Bronchial epithelial cell (primary cell): Measurements from ENCODE around the gene SMAD4. TPM values are rescaled to one million over a fixed set of nuclear protein-coding genes. Genes with fewer than 3 reads are reported as not detected.

Experiments used
- DNase-seq: peaks from one replicate; pipeline ENCODE4 v3.0.0-alpha.2; 2010; ENCODE audit warnings: low read depth
- FAIRE-seq: peaks from 2 replicates; lab custom pipeline; 2011; peaks lifted over from hg19 to GRCh38; lab: Jason Lieb, UNC
- H3K27me3 ChIP-seq: 2 replicates; pipeline ENCODE4 v1.5.1; 2011; ENCODE audit warnings: low read length; ENCODE audit not compliant: control insufficient read depth, insufficient read depth
- H3K36me3 ChIP-seq: 2 replicates; pipeline ENCODE4 v1.5.1; 2011; ENCODE audit warnings: low read length; ENCODE audit not compliant: control insufficient read depth, insufficient read depth
- H3K4me3 ChIP-seq: 2 replicates; pipeline ENCODE4 v1.5.1; 2011; ENCODE audit warnings: mild to moderate bottlenecking, low read depth, low read length, control low read depth
- CTCF ChIP-seq: IDR thresholded peaks from 2 replicates; pipeline ENCODE4 v1.5.1; 2011; ENCODE audit warnings: mild to moderate bottlenecking, moderate library complexity, low read length, control low read depth, inconsistent platforms; ENCODE audit not compliant: insufficient read depth, severe bottlenecking
- total RNA-seq: library from RNA; depleted of rRNA; stranded (reverse); fragments of >200 nt; gene quantifications from 2 replicates; pipeline ENCODE4 v1.2.1, GENCODE V29; 2014

Gene SMAD4
- total RNA-seq, result 43.7 and 64.5 TPM in 2 replicates

DNA sequence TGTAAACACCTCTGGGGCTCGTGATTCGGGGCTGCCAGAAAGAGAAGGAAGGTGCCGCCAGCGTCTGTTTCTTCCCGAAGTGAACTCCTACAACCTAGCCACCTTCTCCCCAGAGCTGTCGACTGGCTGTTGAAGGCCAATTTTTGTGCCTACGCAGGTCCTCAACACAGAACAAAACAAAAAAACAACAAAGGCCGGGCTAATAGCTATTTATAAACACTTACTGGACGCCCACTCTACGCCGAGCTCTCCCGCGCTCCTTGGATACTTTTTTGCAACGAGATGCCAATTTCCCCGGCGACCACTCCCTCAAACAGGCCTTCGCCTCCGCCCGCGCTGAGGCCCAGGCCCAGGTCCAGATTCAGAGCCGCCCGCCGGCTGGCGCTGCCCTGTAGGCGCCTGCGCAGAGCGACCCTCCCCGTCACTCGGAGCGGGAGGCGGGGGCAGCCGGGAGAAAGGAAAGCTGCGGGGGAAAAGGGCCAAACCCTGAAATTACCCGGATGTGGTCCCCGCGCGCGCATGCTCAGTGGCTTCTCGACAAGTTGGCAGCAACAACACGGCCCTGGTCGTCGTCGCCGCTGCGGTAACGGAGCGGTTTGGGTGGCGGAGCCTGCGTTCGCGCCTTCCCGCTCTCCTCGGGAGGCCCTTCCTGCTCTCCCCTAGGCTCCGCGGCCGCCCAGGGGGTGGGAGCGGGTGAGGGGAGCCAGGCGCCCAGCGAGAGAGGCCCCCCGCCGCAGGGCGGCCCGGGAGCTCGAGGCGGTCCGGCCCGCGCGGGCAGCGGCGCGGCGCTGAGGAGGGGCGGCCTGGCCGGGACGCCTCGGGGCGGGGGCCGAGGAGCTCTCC lies at the start of gene SMAD4:
Gene SMAD4, plus strand, starts transcription at position 520 of the 843 bp plus-strand sequence. CDS start 16,834 bp downstream, outside the sequence.
- no peaks in the 10 kb centered on the region for H3K27me3 ChIP-seq
- FAIRE-seq, result no peak
- DNase-seq, result peak; percentile 84
- TF ChIP-seq CTCF, result no peak
- no peaks in the 10 kb centered on the region for H3K36me3 ChIP-seq
- peak within 1 kb of the TSS; percentile 76 for H3K4me3 ChIP-seq

GRCh38 chr18:50981381-50981780 lies 48.6 kb upstream of the SMAD4 start:
- Histone ChIP-seq H3K4me3 (no peak overlapping the region), H3K36me3 (peaks cover 6% of the 10 kb centered on the region), H3K27me3 (no peaks in the 10 kb centered on the region)
- TF ChIP-seq CTCF, result no peak
- DNase-seq (peak; percentile 13), FAIRE-seq (no peak)

GRCh38 chr18:50982086-50982801 lies 47.8 kb upstream of the SMAD4 start:
- DNase-seq (no peak), FAIRE-seq (no peak)
- H3K36me3 ChIP-seq, result peaks cover 5% of the 10 kb centered on the region

DNA sequence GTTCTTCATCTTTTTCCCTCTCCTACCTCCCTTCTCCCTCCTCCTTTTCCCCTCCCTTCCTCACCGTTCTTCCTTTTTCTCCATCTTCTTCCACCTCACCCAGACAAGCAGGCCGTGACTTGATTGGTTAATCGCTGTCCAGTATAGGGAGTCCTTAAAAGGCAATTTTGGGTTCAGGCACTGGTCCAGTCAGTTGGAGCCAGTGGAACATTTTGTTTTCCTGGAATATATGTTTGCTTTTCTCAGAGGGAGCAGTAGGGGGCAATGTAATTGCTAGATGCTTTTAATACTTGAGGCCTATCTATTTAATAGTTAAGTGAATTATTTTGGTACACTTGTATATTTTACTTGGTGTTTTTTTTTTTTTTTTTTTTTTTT lies 47.2 kb upstream of the SMAD4 start:
- DNase-seq (no peak), FAIRE-seq (no peak)
- no peak for TF ChIP-seq CTCF
- Histone ChIP-seq H3K4me3 (no peak overlapping the region), H3K36me3 (peaks cover 2% of the 10 kb centered on the region), H3K27me3 (no peaks in the 10 kb centered on the region)

More at GRCh38 chr18:50982086-50982801, 47.8 kb upstream of the SMAD4 start:
- no peak overlapping the region for H3K4me3 ChIP-seq
- H3K27me3 ChIP-seq, result no peaks in the 10 kb centered on the region
- TF ChIP-seq CTCF, result no peak

DNA sequence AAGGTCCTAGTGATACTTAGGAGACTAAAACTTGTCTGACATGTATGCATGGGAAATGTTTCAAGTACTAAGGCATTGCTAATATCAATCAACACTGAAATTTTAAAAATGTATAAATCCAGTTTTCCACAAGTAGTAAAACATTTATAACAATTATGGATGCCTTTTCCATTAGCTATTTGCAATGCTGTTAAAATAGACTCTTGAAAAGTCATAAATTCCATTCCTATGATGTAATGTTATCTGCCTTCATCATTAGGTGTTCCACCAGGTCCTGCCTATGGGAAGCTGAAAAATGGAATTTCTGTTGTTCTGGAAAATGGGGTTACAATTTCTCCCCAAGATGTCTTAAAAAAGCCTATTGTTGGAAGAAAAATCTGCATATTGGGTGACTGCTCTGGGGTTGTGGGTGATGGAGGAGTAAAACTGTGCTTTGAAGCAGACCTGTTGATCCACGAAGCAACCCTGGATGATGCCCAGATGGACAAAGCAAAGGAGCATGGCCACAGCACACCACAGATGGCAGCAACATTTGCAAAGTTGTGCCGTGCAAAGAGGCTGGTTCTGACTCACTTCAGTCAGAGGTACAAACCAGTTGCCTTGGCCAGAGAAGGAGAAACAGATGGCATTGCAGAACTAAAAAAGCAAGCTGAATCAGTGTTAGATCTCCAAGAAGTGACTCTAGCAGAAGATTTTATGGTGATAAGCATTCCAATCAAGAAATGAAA lies 43.5 kb upstream of the SMAD4 start:
- DNase-seq (peak; percentile 38), FAIRE-seq (no peak)
- Histone ChIP-seq H3K36me3 (no peaks in the 10 kb centered on the region), H3K27me3 (no peaks in the 10 kb centered on the region), H3K4me3 (no peak overlapping the region)
- no peak for TF ChIP-seq CTCF
